Uterus (tissue), 4 donors: Measurements from ENCODE around the gene SDC1. TPM values are rescaled to one million over a fixed set of nuclear protein-coding genes. Genes with fewer than 3 reads are reported as not detected.

ENCODE experiments used
- DNase-seq, 2 donors: peaks; one replicate each; pipeline ENCODE4 v3.0.0-alpha.2; 2019 to 2020
- H3K27ac ChIP-seq, 2 donors: fragments of 200-600 bp; sonication (generic); 1 replicate in 1 of 2; 2 replicates in 1 of 2; pipeline ENCODE4 v1.5.1; 2016 to 2018
- H3K27me3 ChIP-seq, 2 donors: fragments of 200-600 bp; sonication (generic); one replicate each; pipeline ENCODE4 v1.5.1; 2018 to 2019; ENCODE audit warnings: control low read depth in 1 of 2
- H3K36me3 ChIP-seq, 2 donors: fragments of 200-600 bp; sonication (generic); one replicate each; pipeline ENCODE4 v1.5.1; 2019; ENCODE audit warnings: control low read depth in 1 of 2
- H3K4me1 ChIP-seq, 2 donors: fragments of 200-600 bp; sonication (generic); one replicate each; pipeline ENCODE4 v1.5.1; 2018 to 2019; ENCODE audit warnings: control low read depth in 1 of 2
- H3K4me3 ChIP-seq, 2 donors: fragments of 200-600 bp; sonication (generic); 1 replicate in 1 of 2; 2 replicates in 1 of 2; pipeline ENCODE4 v1.5.1; 2018 to 2019; ENCODE audit warnings: mild to moderate bottlenecking in 1 of 2
- H3K9me3 ChIP-seq, 2 donors: fragments of 200-600 bp; sonication (generic); one replicate each; pipeline ENCODE4 v1.5.1; 2019; ENCODE audit warnings: control low read depth in 1 of 2
- POLR2A ChIP-seq, 2 donors: fragments of 450-650 bp; IDR thresholded peaks; one replicate each; pipeline ENCODE4 v1.6.1; 2016; ENCODE audit warnings: antibody characterized with exemption in 2 of 2, mild to moderate bottlenecking in 1 of 2, moderate library complexity in 1 of 2
- intact Hi-C: fragments of 100-400 bp; cut with DNase I; formaldehyde crosslinking; loops from one replicate; pipeline ENCODE4 v1.15.1; 2023; ENCODE audit warnings: low total_unique reads
- total RNA-seq, 4 donors: library from RNA; depleted of rRNA in 3 of 4; stranded (reverse); fragments of >200 nt in 3 of 4; gene quantifications; one replicate each; pipeline versions ENCODE4 v1.1.0 to v1.2.4, GENCODE V29; 2014 to 2023
- TF ChIP-seq, protein P1 (sequence below), 4 experiments: fragments of 200-600 bp in 2 of 4; fragments of 450-650 bp in 2 of 4; sonication (generic) in 2 of 4; IDR thresholded peaks; one replicate each; pipeline ENCODE4 v1.5.1; 2016 to 2019; ENCODE audit warnings: antibody characterized with exemption in 4 of 4, mild to moderate bottlenecking in 2 of 4, moderate library complexity in 1 of 4
- donor health status: DM: yes; HTN: yes; CAD: no.

The SDC1 gene
- total RNA-seq, 4 donors from 2014 or later: 0.29 to 30.1 (median 3.0) TPM; not detected in 1

DNA sequence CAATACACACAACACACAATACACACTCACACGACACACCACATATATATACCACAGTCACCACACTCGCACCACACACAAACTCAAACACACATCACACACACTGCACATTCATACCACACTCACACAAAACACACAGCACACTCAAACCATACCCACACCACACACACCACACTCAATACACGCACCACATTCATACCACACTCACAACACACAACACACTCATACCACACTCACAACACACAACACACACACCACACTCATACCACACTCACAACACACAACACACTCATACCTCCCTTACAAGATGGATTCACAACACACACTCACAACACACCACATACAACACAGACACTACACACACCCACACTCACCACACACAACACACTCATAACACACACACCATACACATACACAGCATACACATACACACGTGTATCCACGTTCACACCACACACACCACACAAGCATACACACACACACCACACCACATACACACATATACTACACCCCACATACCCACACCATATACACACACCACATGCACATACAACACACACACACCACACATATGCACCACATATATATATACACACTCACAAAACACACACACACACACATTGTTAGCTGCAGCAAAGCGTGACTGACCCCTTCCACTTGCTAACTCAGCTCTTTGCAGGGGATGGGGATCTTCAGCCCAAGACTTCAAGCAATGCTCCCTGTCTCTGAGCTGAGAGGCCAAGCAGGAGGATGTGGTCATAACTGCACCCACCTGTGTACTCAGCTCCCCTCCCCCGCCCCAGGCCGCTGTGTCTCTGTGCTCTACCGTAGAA lies 59.0 kb downstream of the SDC1 start:
- Histone ChIP-seq H3K36me3 (no peaks in the 10 kb centered on the region), H3K4me3 (no peak overlapping the region), H3K9me3 (no peaks in the 10 kb centered on the region), H3K4me1 (no peaks in the 10 kb centered on the region), H3K27me3 (no peaks in the 10 kb centered on the region), H3K27ac (no peak overlapping the region)
- no peak for TF ChIP-seq POLR2A (IDR thresholded peaks at IDR 0.05)
- TF ChIP-seq, protein P1, sequence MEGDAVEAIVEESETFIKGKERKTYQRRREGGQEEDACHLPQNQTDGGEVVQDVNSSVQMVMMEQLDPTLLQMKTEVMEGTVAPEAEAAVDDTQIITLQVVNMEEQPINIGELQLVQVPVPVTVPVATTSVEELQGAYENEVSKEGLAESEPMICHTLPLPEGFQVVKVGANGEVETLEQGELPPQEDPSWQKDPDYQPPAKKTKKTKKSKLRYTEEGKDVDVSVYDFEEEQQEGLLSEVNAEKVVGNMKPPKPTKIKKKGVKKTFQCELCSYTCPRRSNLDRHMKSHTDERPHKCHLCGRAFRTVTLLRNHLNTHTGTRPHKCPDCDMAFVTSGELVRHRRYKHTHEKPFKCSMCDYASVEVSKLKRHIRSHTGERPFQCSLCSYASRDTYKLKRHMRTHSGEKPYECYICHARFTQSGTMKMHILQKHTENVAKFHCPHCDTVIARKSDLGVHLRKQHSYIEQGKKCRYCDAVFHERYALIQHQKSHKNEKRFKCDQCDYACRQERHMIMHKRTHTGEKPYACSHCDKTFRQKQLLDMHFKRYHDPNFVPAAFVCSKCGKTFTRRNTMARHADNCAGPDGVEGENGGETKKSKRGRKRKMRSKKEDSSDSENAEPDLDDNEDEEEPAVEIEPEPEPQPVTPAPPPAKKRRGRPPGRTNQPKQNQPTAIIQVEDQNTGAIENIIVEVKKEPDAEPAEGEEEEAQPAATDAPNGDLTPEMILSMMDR (IDR thresholded peaks at IDR 0.05): no peak
- no peak for DNase-seq
- intact Hi-C loops: no loop called here

DNA sequence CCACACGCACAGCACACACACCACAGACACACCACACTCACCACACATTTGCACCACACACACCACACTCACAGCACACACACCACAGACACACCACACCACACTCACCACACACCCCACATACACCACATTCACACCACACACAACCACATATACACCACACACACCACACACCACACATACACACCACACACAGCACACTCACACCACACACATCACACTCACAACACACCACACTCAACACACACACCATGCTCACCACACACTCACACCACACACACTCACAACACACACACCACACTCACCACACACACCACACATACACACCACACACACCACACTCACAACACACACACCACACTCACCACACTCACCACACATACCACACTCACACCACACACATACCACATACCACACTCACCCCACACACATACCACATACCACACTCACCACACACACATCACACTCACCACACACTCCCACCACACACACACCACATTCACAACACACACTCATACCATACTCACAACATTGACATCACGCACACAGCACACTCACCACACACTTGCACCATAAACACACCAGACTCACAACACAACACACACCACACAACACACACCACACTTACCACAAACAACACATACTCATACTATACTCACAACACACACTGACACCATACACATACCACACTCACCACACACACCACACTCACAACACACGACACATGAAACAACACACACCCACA lies 60.0 kb downstream of the SDC1 start:
- Histone ChIP-seq H3K4me3 (no peak overlapping the region), H3K27ac (no peak overlapping the region), H3K27me3 (no peaks in the 10 kb centered on the region), H3K36me3 (no peaks in the 10 kb centered on the region), H3K4me1 (no peaks in the 10 kb centered on the region), H3K9me3 (no peaks in the 10 kb centered on the region)
- intact Hi-C loops: no loop called here
- no peak for TF ChIP-seq POLR2A (IDR thresholded peaks at IDR 0.05)
- TF ChIP-seq, protein P1 (IDR thresholded peaks at IDR 0.05): no peak
- DNase-seq: no peak

- TF ChIP-seq POLR2A (IDR thresholded peaks at IDR 0.05): no peak
- TF ChIP-seq, protein P1 (IDR thresholded peaks at IDR 0.05): no peak
- Histone ChIP-seq H3K4me3 (no peak overlapping the region), H3K27ac (no peak overlapping the region), H3K4me1 (no peaks in the 10 kb centered on the region), H3K27me3 (no peaks in the 10 kb centered on the region), H3K36me3 (no peaks in the 10 kb centered on the region), H3K9me3 (no peaks in the 10 kb centered on the region)
- intact Hi-C loops: no loop called here
- DNase-seq: no peak
Measured at GRCh38 chr2:20164061-20164733, 60.7 kb downstream of the SDC1 start.

- no peaks in the 10 kb centered on the region for H3K4me1 ChIP-seq
Measured at GRCh38 chr2:20159411-20160070, 65.4 kb downstream of the SDC1 start.

More at GRCh38 chr2:20159411-20160070, 65.4 kb downstream of the SDC1 start:
- Histone ChIP-seq H3K9me3 (no peaks in the 10 kb centered on the region), H3K27ac (no peak overlapping the region), H3K4me3 (no peak overlapping the region), H3K27me3 (peaks cover 0 to 5% of the 10 kb centered on the region in 2 donors), H3K36me3 (no peaks in the 10 kb centered on the region)
- intact Hi-C loops: no loop called here
- DNase-seq: no peak
- no peak for TF ChIP-seq POLR2A (IDR thresholded peaks at IDR 0.05)
- TF ChIP-seq, protein P1 (IDR thresholded peaks at IDR 0.05): no peak
